ENCODE results near the gene UQCRH.
A peak's percentile ranks its signal among the peaks of the same experiment; 100 is the strongest.
"Not testable (repeated sequence)": the region's sequence is repeated elsewhere in the genome, so short reads cannot be mapped to it uniquely, and the experiment has no call there.

UQCRH gene

DNA sequence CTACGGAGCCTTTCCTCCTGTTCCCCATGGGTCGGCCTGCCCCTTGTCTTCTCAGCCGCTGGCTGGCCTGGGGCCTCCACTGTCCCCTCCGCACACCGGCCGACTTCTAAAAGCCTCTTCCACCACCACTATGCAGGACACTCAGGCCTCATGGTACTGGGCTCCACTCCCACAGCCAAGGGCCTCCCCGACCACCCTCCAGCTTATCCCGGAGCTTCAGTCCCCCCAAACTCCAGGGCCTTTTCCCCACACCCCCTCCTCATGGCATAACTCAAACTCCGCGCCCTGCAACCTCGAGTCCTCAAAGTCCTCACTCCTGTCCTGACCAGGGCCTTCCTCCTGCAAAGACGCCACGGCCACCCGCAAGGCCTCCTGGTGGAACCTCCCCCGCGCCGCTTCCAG is 2.1 kb upstream of the UQCRH start:
- no peak for DNase-seq

- DNase-seq = peak; percentile 52
Measured at GRCh38 chr1:46301808-46302640, 1.5 kb upstream of the UQCRH start.

- no peak for DNase-seq
Measured at GRCh38 chr1:46302641-46303037, 859 bp upstream of the UQCRH start.

GRCh38 chr1:46303872-46304326 is 401 bp downstream of the UQCRH start:
- DNase-seq = no peak

DNA sequence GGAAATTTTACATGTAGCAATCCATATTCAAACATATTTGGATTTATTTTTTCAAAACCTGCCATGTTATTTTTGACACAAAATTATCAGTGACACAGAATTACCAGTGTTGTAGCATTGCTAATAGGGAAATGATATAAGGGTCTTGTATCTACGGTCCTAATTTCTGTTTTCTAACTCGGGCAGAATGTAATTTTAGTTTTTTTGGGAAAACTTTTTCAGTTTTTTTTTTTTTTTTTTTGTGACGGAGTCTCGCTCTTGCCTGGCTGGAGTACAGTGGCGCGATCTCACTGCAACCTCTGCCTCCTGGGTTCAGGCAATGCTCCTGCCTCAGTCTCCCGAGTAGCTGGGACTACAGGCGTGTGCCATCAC is 2.6 kb downstream of the UQCRH start:
- no peak for DNase-seq

- no peak for DNase-seq
Measured at GRCh38 chr1:46309401-46310159, 6.1 kb downstream of the UQCRH start.

DNA sequence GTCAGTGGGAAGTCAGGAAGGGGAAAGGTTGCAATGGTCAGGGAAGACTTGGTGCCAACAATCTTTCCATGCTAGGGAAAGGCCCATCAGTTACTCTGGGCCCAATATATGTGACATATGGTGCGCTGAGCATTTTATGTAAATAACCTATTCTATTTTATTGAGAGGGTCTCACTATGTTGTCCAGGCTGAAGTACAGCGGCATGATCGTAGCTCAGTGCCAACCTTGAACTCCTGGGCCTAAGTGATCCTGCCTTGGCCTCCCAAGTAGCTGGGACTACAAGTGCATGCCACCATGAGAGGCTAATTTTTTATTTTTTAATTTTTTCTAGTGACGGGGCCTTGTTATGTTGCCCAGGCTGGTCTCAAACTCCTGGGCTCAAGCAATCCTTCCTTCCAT is 6.8 kb downstream of the UQCRH start:
- no peak for DNase-seq

- DNase-seq = no peak
Measured at GRCh38 chr1:46315669-46316403, 12.3 kb downstream of the UQCRH start.

DNA sequence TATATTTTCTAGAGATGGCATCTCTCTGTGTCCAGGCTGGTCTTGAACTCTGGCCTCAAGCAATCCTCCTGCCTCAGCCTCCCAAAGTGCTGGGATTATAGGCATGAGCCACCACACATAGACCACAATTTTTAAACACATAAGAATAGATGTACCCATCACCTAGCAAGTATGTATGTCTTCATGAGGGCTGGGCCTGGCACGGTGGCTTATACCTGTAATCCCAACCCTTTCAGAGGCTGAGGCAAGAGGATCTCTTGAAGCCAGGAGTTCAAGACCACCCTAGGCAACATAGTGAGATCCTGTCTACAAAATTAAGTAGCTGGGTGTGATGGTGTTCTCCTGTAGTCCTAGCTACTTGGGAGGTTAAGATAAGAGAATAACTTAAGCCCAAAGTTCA is 13.8 kb downstream of the UQCRH start:
- DNase-seq = no peak

GRCh38 chr1:46319301-46319700 is 15.8 kb downstream of the UQCRH start:
- not testable (repeated sequence) for DNase-seq

DNA sequence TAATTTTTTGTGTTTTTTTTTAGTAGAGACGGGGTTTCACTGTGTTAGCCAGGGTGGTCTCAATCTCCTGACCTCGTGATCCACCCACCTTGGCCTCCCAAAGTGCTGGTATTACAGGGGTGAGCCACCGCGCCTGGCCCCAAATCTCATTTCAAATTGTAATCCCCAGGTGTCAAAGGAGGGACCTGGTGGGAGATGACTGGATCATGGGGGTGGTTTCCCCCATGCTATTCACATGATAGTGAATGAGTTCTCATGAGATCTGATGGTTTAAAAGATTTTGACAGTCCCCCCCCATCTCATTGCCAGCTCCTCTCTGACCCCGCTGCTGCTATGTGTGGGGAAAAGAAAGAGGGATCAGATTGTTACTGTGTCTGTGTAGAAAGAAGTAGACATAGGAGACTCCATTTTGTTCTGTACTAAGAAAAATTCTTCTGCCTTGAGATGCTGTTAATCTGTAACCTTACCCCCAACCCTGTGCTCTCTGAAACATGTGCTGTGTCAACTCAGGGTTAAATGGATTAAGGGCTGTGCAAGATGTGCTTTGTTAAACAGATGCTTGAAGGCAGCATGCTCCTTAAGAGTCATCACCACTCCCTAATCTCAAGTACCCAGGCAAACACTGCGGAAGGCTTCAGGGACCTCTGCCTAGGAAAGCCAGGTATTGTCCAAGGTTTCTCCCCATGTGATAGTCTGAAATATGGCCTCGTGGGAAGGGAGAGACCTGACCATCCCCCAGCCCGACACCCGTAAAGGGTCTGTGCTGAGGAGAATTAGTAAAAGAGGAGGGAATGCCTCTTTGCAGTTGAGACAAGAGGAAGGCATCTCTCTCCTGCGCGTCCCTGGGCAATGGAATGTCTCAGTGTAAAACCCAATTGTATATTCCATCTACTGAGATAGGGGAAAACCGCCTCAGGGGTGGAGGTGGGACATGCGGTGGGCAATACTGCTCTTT is 16.7 kb downstream of the UQCRH start:
- not testable (repeated sequence) for DNase-seq

DNA sequence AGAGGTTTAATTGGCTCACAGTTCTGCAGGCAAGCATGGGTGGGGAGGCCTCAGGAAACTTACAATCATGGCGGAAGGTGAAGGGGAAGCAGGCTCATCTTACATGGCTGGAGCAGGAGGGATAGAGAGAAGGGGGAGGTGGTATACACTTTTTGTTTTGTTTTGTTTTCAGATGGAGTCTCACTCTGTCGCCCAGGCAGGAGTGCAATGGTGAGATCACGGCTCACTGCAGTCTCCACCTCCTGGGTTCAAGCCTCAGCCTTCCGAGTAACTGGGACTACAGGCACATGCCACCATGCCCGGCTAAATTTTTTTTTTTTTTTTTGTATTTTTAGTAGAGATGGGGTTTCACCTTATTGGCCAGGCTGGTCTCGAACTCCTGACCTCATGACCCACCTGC is 18.7 kb downstream of the UQCRH start:
- not testable (repeated sequence) for DNase-seq

- DNase-seq = not testable (repeated sequence)
Measured at GRCh38 chr1:46325285-46326076, 22.0 kb downstream of the UQCRH start.

GRCh38 chr1:46328182-46328581 is 24.7 kb downstream of the UQCRH start:
- not testable (repeated sequence) for DNase-seq

DNA sequence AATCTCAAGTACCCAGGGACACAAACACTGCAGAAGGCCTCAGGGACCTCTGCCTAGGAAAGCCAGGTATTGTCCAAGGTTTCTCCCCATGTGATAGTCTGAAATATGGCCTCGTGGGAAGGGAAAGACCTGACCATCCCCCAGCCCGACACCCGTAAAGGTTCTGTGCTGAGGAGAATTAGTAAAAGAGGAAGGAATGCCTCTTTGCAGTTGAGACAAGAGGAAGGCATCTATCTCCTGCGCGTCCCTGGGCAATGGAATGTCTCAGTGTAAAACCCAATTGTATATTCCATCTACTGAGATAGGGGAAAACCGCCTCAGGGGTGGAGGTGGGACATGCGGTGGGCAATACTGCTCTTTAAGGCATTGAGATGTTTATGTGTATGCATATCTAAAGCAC is 26.3 kb downstream of the UQCRH start:
- not testable (repeated sequence) for DNase-seq

- not testable (repeated sequence) for DNase-seq
Measured at GRCh38 chr1:46330381-46330780, 26.9 kb downstream of the UQCRH start.

GRCh38 chr1:46331786-46332540 is 28.5 kb downstream of the UQCRH start:
- not testable (repeated sequence) for DNase-seq

DNA sequence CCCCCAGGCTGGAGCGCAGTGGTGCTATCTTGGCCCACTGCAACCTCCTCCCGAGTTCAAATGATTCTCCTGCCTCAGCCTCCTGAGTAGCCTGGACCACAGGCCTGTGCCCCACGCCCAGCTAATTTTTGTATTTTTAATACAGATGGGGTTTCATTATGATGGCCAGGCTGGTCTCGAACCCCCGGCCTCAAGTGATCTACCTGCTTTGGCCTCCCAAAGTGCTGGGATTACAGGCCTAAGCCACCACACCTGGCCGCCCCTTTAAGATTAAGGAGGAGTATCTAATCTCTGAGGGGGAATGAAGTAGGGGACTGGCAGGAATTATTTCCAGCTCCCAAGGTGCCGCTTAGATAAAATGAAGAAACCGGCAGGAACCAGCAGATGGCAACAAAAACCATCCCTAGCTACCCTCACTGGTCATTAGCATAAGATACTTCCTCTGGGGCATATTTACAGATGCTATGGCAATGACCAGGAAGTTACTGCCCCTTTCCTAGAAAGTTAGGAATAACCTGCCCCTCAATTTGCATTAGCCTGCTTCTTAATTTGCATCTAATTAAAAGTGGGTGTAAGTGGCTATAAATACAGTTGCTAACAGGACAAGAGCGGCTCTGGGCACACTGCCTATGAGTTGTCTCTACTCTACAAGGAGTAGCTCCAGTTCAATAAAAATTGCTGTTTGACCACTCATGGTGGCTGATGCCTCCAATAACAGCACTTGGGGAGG is 30.0 kb downstream of the UQCRH start:
- peak; percentile 35 for DNase-seq

DNA sequence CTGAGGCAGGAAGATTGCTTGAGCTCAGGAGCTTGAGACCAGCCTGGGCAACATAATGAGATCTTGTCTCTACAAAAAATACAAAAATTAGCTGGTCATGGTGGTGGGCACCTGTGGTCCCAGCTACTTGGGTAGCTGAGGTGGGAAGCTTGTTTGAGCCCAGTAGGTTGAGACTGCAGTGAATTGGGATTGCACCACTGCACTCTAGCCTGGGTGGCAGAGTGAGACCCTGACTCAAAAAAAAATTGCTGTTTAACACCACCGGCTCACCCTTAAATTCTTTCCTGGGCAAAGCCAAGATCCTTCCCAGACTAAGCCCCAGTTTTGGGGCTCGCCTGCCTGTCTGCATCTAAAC is 30.5 kb downstream of the UQCRH start:
- DNase-seq = no peak

GRCh38 chr1:46335081-46335480 is 31.6 kb downstream of the UQCRH start:
- DNase-seq = no peak

Data from NCI-H146 (cell line).